GM10847 (cell line): ENCODE data around the gene CXCL5.

Experiments used
- POLR2A ChIP-seq: IDR thresholded peaks from 2 replicates; pipeline ENCODE4 v1.6.1; 2011; ENCODE audit not compliant: insufficient read length; ENCODE audit errors: extremely low read depth

Gene CXCL5

DNA sequence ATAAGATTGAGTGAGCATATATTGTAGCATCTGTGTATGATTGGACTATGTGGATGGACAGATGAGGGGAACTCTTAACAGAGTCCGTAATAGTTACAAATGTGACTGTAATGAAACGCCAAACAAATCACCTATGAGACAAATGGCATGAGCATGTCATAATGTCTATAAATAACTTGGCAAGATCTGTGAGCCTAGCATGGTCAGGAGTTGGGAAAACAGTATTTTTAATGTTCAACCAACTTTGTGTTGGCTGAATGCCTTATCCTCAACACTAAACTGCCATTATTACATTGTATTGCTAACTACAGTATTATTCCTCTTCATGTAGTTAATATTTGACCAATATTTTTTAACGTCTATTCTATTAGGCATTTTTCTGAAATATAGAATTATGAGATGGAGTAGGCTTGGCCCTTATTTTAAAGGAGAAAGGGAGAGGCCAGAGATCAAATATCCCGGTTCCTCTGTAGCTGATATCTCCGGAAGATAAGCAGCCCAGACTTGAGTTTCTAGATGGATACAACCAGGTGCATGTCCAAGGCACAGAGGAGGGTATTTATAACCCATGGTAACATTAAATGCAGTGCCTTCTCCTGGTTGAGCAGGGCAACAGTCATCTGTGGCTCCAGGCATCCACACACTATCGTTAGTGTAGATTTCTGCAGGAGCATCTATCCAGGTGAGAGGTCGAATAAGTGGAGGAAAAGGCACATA, 49.3 kb downstream of the CXCL5 start:
- TF ChIP-seq POLR2A, result no peak

DNA sequence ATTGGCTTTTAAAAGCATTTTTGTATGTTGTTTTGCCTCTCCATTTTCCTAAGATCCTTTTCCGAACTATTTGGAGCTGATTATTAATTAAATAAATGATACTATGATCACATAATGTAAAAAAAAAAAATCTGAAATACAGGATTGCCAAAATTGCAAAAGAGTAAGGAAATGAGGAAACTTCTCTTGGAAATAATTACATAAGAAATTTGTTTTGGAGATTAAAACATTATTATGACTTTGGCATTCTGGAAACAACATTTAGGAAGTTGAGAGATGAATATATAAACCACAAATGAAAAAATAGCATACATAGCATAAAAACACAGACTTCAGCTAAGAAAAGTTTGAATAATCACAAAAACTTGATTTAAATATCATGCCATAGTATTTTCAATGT, 50.2 kb downstream of the CXCL5 start:
- TF ChIP-seq POLR2A, result no peak

GRCh38 chr4:73947239-73947985, 51.1 kb downstream of the CXCL5 start:
- no peak for TF ChIP-seq POLR2A

DNA sequence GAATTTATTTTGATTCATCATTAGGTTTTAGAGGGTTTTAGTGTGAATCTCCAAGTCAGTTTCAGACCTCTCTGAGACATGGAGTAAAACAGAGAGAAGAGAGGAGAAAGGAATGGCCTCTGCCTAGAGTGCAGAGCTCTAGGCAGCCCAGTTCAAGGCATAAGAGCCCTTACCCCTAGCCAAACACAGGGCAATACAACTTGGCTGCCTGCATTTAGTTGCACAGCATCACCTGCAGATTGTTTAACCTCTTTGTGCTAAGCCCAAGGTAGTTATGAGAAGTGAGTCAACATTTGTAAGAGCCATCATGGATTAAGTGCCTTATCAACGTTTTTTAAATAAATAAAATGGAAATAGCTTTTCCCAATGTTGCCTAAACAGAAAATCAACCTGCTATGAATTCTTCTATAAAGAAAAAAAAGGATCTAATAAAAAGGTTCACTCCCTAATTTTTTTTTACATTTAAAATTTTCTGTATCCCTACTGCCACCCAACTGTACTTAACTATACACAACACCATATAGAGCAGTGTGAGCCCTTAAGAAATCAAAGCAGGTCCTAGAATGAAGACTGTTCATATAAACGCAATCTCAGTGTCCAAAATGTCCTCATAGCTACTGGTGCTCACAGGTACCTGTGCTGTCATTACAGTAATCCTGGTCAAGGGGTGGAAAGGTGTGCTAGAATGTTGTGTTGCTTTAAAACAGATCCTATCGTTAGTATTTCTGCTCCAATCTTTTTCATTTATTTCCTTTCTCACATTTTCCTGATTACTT, 52.6 kb downstream of the CXCL5 start:
- TF ChIP-seq POLR2A, result no peak
